Midbrain (tissue), 1 donor: ENCODE data around the gene ZNF580.

ENCODE experiments used
- DNase-seq: peaks from one replicate; lab custom pipeline; 2025; lab: John Stamatoyannopoulos, UW

ZNF580 gene

DNA sequence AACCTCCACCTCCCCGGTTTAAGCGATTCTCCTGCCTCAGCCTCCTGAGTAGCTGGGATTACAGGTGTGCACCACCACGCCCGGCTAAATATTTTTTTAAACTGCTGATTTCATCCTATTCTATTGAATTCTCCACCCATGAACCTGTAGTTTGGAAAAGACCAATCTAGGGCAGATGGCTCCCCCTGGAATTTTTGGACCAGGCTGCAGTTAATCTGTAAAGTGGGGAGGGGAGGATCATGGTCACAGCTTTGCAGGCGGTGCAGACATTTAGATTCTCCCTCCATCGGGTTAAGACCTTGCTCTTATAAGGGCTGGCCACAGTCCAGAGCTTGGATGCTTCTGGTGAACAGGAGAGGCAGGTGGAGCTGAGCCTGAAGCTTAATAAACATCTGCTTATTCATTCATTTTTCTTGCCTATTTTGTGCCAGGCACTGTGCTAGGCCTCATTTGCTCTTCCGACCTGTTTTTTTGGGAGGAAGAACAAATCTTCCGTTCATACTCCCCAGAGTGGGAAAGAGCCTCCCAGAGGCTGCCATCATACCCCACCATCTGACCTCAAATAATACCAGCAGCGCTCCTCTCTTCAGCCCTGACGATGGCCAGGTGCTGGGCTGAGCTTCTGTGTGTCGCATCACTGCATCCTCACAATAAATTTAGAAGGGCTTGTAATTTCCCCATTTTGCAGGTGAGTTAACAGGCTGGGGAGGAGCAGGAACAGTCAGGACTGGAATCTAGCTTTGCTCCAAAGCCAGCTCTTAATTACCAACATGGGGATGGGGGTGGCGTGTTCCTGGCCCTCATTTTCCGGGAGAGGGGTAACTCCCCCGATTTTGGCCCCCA is 6.3 kb downstream of the ZNF580 start:
- no peak for DNase-seq

DNA sequence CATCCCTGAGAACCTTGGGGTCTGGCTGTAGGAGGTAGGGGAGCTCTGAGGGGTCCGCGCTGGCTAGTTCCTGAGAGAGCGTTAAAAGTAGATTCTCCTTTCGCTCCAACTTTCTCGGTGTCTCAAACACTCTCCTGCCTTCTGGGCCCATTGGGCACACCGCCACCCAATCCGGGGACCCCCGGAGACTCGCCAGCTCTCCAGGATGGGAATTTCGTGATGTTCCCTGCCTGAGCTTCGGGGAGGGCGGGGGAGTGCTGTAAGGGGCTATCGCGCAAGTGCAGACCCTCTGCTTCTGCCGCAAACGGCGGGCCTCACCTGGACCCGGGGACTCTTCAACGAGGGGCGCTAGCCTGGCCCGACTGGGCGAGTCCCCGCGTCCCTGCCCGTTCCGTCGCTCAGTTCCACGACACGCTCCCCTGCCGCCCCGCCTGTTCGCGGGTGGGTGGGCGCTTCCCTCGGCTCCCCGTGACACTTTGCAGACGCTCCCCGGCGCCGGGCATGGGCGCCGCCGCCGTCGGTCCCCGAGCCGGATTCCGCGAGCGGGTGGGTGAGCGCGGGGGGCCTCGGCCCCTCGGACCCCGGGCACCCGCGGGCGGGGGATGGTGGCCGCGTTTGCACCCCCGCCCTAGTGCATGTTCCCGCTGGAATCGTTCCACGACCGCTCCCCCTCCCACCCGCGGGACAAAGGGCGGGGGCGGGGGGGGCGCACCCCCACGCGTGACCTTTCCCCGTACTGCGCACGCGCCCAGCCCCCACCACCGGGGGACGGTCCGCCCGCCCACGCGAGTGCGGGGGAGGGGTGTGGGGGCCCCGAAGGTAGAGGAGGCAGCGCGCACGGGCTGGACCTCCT is 7.2 kb downstream of the ZNF580 start, which contains the start of gene CCDC106:
TSS of gene CCDC106 (plus strand) at position 481 of the 853 bp plus-strand sequence. CDS start 835 bp downstream, outside the sequence.
- DNase-seq, result peak; percentile 76

GRCh38 chr19:55648585-55649267 is 7.9 kb downstream of the ZNF580 start:
- no peak for DNase-seq

- DNase-seq, result no peak
Measured at GRCh38 chr19:55649268-55650125, 8.7 kb downstream of the ZNF580 start.

- no peak for DNase-seq
Measured at GRCh38 chr19:55650126-55650557, 9.3 kb downstream of the ZNF580 start.

GRCh38 chr19:55650602-55651230 is 9.9 kb downstream of the ZNF580 start:
- no peak for DNase-seq

GRCh38 chr19:55651236-55651635 is 10.4 kb downstream of the ZNF580 start:
- DNase-seq, result no peak

GRCh38 chr19:55652311-55653128 is 11.7 kb downstream of the ZNF580 start:
- no peak for DNase-seq

DNA sequence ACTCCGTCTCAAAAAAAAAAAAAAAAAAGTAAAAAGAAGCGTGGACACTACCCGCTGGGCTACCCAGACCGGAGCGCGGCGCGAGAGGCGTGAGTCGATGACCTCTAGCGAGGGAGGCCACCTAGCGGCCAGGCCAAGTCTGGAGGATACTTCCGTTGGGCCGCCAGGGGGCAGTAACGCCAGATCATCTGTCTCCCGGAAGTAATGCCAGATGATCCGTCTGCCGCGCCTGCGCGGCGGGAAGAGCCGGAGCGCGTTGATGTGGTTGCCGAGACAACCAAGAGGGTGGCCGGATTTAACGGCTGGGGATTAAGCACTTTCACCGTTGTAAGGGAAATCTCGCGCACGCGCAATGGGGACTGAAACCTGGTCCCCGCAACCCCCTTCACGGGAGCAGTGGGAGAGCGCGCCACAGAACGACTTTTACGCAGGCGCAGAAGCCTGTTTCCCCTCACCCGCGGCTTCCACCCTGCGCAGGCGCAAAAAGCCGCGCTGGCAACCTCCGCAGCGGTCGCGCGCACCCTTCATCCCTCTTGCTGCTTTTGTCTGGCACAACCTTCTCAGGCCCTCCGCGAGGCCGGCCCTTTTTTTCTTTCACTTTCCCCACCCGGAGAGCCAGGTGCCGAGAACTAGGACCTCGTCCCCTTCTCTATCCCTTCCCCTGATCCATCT is 13.0 kb downstream of the ZNF580 start:
- peak; percentile 98 for DNase-seq

- DNase-seq, result peak; percentile 98
Measured at GRCh38 chr19:55654323-55654867, 13.6 kb downstream of the ZNF580 start.

- DNase-seq, result peak; percentile 96
Measured at GRCh38 chr19:55654868-55655647, 14.3 kb downstream of the ZNF580 start, which contains the start of gene U2AF2. Gene U2AF2, plus strand, starts transcription at chr19:55655035. Its CDS starts 70 bp downstream, at chr19:55655105.

- no peak for DNase-seq
Measured at GRCh38 chr19:55655648-55656040, 14.8 kb downstream of the ZNF580 start.

GRCh38 chr19:55656552-55656951 is 15.8 kb downstream of the ZNF580 start:
- no peak for DNase-seq

- DNase-seq, result no peak
Measured at GRCh38 chr19:55656988-55657747, 16.4 kb downstream of the ZNF580 start.

GRCh38 chr19:55658846-55659459 is 18.2 kb downstream of the ZNF580 start:
- no peak for DNase-seq

DNA sequence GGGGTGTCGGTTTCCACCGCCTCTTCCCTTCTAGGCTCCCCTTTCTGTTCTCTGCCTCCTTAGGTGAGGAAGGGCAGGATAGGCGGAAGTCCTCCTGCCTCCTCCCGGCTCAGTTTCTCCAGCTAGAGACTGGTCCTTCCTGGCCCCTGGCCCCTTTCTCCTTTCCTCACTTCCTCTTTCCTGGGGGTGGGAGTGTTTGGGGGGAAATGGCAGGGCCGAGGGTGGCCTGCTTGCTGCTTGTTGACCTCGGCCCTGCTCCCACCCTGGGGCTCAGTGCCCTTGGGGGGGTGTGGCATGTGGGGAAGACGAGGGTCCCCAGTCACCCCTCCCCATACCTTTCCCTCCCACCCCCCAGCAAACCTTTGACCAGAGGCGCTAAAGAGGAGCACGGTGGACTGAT is 19.0 kb downstream of the ZNF580 start:
- DNase-seq, result no peak

DNA sequence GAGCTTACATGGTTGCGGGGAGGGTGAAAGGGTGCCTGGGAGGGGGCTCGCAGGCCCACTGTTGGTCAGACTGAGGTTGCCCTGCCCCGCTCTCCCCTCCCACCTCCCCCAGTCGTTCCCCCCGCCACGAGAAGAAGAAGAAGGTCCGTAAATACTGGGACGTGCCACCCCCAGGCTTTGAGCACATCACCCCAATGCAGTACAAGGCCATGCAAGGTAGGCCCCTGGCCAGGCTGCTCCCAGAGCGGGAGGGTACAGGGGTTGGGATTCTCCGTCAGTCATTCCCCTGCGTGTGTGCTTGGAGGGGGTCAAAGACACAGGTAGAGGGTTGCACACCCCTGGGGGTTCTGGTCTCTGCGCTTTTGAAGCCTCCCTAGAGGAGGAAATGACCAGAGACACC is 19.6 kb downstream of the ZNF580 start:
- DNase-seq, result no peak
